Measurements from ENCODE around the gene LPO. TPM values are rescaled to one million over a fixed set of nuclear protein-coding genes. Genes with fewer than 3 reads are reported as not detected.

Gene LPO
- total and polyA plus RNA-seq, 9 of the 15 experiments (the other 6 are each of a cell fraction or from before 2014, with no cell fraction given): 0.07 to 0.11 TPM; not detected in 7

- no peak for TF ChIP-seq CREBBP (IDR thresholded peaks at IDR 0.05; ENCODE audit: low read depth, low read length)
- peak; percentile 63; the same call in 1 of the 2 replicates for TF ChIP-seq HLTF (IDR thresholded peaks at IDR 0.05)
- TF ChIP-seq ZNF436 (CRISPR knock-in tag; IDR thresholded peaks at IDR 0.05): peak; percentile 74; the same call in 1 of the 2 replicates
- 0 out of 2 replicates have a peak, but pooled peaks have one; percentile 13 for TF ChIP-seq PHF21A (IDR thresholded peaks at IDR 0.05; ENCODE audit: borderline replicate concordance, low read depth)
- peak; percentile 33; the same call in 1 of the 2 replicates for TF ChIP-seq BHLHE40 (IDR thresholded peaks at IDR 0.05; ENCODE audit: low read length)
- no peak for TF ChIP-seq ZBTB33 (CRISPR knock-in tag; IDR thresholded peaks at IDR 0.05)
- TF ChIP-seq HINFP (tag; conservative IDR thresholded peaks at IDR 0.05; ENCODE audit: low read depth): 0 out of 2 replicates have a peak, but pooled peaks have one; percentile 35
- no peak for TF ChIP-seq POLR2B (IDR thresholded peaks at IDR 0.05; ENCODE audit: low read depth, partially characterized antibody)
- TF ChIP-seq CREB3 (tag; conservative IDR thresholded peaks at IDR 0.05; ENCODE audit: low read depth): no peak
- no peak for TF ChIP-seq REST (IDR thresholded peaks at IDR 0.05; ENCODE audit: borderline replicate concordance)
- TF ChIP-seq REST (CRISPR knock-in tag; IDR thresholded peaks at IDR 0.05; ENCODE audit: low read depth): no peak
- TF ChIP-seq ELF2 (CRISPR knock-in tag; IDR thresholded peaks at IDR 0.05): 0 out of 2 replicates have a peak, but pooled peaks have one; percentile 15
Observed at GRCh38 chr17:58195518-58196123, 42.8 kb upstream of the LPO start (continued).

Measured in K562 (cell line).